ENCODE measurements around the gene TTF2. TPM values are rescaled to one million over a fixed set of nuclear protein-coding genes. Genes with fewer than 3 reads are reported as not detected.
"Not testable (repeated sequence)": the region's sequence is repeated elsewhere in the genome, so short reads cannot be mapped to it uniquely, and the experiment has no call there.

TTF2 gene
- total RNA-seq, 4 donors from 2014 or later: 8.2 to 56.4 (median 17.0) TPM

DNA sequence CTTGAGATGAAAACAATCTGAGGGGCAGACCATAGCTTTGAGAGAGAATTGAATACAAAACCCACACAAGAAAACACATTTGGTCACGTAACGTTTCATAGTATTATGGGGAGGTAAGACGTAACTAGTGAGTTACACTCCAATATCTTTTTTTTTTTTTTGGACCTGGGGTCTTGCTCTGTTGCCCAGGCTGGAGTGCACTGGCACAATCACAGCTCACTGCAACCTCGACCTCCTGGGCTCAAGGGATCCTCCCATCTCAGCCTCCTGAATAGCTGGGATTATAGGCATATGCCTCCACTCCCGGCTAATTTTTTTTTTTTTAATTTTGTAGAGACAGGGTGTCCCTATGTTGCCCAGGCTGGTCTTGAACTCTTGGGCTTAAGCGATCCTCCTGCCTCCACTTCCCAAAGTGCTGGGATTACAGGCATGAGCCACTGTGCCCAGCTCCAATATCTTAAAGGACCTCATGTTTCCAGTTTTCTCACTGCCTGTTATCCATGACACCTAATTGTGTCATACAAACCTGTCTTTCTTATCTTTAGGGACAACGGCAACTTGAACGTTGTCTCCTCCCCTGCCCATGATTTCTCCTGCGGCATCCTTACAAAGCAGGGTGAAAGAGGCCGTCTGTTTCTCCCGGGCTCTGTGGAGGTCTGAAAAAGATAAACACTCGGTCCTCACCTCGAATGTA, 56.1 kb downstream of the TTF2 start:
- DNase-seq: no peak
- no peaks in the 10 kb centered on the region for H3K9me3 ChIP-seq
- intact Hi-C loops (cut with DNase I; ENCODE audit: low total_unique reads): no loop called here
- H3K4me3 ChIP-seq: no peak overlapping the region
- no peak overlapping the region for H3K27ac ChIP-seq
- no peaks in the 10 kb centered on the region for H3K36me3 ChIP-seq
- H3K4me1 ChIP-seq: no peaks in the 10 kb centered on the region
- H3K27me3 ChIP-seq: no peaks in the 10 kb centered on the region
- no peak for TF ChIP-seq POLR2A (IDR thresholded peaks at IDR 0.05)
- TF ChIP-seq CTCF (IDR thresholded peaks at IDR 0.05): no peak

- no peaks in the 10 kb centered on the region for H3K36me3 ChIP-seq
- intact Hi-C loops (cut with DNase I; ENCODE audit: low total_unique reads): no loop called here
- no peaks in the 10 kb centered on the region for H3K4me1 ChIP-seq
- H3K27ac ChIP-seq: no peak overlapping the region
- H3K9me3 ChIP-seq: no peaks in the 10 kb centered on the region
- H3K27me3 ChIP-seq: no peaks in the 10 kb centered on the region
- no peak for DNase-seq
- H3K4me3 ChIP-seq: no peak overlapping the region
- TF ChIP-seq CTCF (IDR thresholded peaks at IDR 0.05): no peak
- TF ChIP-seq POLR2A (IDR thresholded peaks at IDR 0.05): no peak
Observed at GRCh38 chr1:117116784-117117130, 56.6 kb downstream of the TTF2 start.

DNA sequence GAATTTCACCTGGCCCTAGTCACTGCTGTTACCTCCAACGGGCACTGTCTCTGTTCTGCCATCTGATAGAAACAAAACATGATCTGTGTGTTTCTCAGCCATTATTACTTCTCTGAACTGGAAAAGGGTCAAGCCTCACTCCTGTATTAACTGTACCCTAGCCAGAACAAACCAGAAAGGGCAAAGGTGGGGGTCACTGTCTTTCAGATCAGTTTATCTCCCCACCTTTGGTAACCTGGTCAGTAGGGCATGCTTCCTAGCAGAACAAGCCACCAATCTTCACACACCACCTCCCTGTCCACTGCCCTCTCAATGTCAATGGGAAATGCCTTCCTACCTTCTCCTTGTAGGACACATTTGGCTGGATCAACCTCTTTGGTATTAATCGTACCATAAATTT, 57.6 kb downstream of the TTF2 start:
- Histone ChIP-seq H3K36me3 (no peaks in the 10 kb centered on the region), H3K4me1 (no peaks in the 10 kb centered on the region), H3K9me3 (no peaks in the 10 kb centered on the region), H3K27ac (no peak overlapping the region), H3K4me3 (no peak overlapping the region), H3K27me3 (no peaks in the 10 kb centered on the region)
- TF ChIP-seq POLR2A (IDR thresholded peaks at IDR 0.05) (no peak), CTCF (IDR thresholded peaks at IDR 0.05) (no peak)
- intact Hi-C loops (cut with DNase I; ENCODE audit: low total_unique reads): no loop called here
- no peak for DNase-seq

DNA sequence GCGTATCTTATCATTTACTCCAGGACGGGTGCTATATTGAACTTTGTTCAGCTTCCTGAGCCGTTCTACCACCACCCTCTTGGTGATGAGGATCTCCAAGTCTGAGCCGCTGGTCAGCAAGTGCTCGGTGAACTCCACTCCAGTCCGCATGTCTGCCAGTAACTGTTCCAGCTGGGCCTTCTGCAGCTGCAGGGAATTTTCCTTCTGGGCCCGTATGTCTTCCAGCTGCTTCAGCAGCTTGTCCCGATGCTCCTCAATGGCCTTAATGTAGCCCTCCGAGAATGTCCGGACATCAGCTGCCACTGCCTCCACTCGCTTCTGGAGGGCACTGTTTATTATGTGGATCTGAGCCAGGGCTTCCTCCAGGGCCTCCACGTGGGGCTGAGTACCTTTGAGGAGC, 58.0 kb downstream of the TTF2 start:
- intact Hi-C loops (cut with DNase I; ENCODE audit: low total_unique reads): no loop called here
- TF ChIP-seq CTCF (IDR thresholded peaks at IDR 0.05) (no peak), POLR2A (IDR thresholded peaks at IDR 0.05) (no peak)
- Histone ChIP-seq H3K4me1 (no peaks in the 10 kb centered on the region), H3K9me3 (no peaks in the 10 kb centered on the region), H3K27me3 (no peaks in the 10 kb centered on the region), H3K27ac (no peak overlapping the region), H3K36me3 (no peaks in the 10 kb centered on the region), H3K4me3 (no peak overlapping the region)
- no peak for DNase-seq

- H3K4me3 ChIP-seq; H3K27me3 ChIP-seq; H3K9me3 ChIP-seq; H3K36me3 ChIP-seq; H3K4me1 ChIP-seq; intact Hi-C loops (cut with DNase I; ENCODE audit: low total_unique reads); DNase-seq; H3K27ac ChIP-seq: not testable (repeated sequence)
Observed at GRCh38 chr1:117119144-117119543, 59.0 kb downstream of the TTF2 start.

Data from uterus (tissue), 4 donors.